IPS-20b (cell line): Measurements from ENCODE around the gene DNAAF2.

Experiments used
- H3K27ac ChIP-seq: one replicate; pipeline ENCODE4 v1.5.1; 2013; ENCODE audit warnings: low read length
- H3K27me3 ChIP-seq: 2 replicates; pipeline ENCODE4 v1.6.1; 2013; ENCODE audit warnings: mild to moderate bottlenecking, low read length, inconsistent platforms; ENCODE audit not compliant: insufficient read depth
- H3K36me3 ChIP-seq: 2 replicates; pipeline ENCODE4 v1.6.1; 2013; ENCODE audit warnings: low read depth, mild to moderate bottlenecking, inconsistent platforms, low read length, moderate library complexity; ENCODE audit not compliant: insufficient read depth
- H3K4me1 ChIP-seq: 2 replicates; pipeline ENCODE4 v1.6.1; 2013; ENCODE audit warnings: mild to moderate bottlenecking, control low read depth, inconsistent platforms, low read length, moderate library complexity; ENCODE audit not compliant: insufficient read depth
- H3K4me3 ChIP-seq: 2 replicates; pipeline ENCODE4 v1.5.1; 2013; ENCODE audit warnings: mild to moderate bottlenecking, low read length, inconsistent platforms
- H3K9ac ChIP-seq: 2 replicates; pipeline ENCODE4 v1.6.1; 2013; ENCODE audit warnings: low read depth, mild to moderate bottlenecking, inconsistent platforms, low read length, moderate library complexity
- H3K9me3 ChIP-seq: 2 replicates; pipeline ENCODE4 v1.6.1; 2013; ENCODE audit warnings: mild to moderate bottlenecking, low read depth, low read length, inconsistent platforms; ENCODE audit not compliant: insufficient read depth

DNAAF2 gene

GRCh38 chr14:49641697-49642129, 6.7 kb upstream of the DNAAF2 start:
- Histone ChIP-seq H3K36me3 (peaks cover 43% of the 10 kb centered on the region), H3K9ac (no peak overlapping the region), H3K27ac (no peak overlapping the region), H3K9me3 (no peaks in the 10 kb centered on the region), H3K4me1 (peaks cover 4% of the 10 kb centered on the region; the same call in 1 of the 2 replicates), H3K4me3 (no peak overlapping the region), H3K27me3 (no peaks in the 10 kb centered on the region)

DNA sequence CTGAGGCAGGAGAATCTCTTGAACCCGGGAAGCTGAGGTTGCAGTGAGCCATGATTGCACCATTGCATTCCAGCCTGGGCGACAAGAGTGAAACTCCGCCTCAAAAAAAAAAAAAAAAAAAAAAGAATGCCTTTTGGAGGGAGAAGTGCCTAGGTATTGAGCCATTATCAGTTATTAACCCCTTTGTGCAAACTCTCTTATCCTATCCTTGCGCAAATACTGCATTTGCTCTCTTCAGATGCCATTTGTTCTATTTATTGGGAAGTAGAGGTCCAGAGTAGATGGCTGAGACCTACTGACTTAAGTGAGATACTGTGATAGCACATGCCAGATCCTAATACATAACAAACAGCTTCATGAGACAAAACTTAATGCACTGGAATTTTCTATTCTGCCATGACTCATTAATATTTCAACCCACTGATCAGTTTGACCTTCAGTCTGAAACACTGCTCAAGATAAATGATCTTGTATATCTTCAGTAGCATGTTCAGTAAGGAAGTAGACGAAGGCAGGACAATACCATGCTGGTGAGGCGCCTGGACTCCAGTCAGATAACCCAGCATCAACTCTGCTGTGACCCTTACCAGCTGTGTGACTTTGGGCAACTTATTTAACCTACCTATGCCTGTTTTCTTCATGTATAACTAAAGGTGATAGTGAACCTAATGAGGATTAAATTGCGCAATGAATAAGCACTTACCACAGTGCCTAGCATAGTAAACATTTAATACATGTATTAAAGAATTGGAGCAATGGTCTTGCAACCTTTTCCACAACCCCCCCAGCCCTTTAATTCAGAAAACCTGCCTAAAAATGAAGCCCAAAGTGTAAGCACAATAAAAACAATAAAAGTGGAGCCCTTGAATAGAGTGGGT, 5.7 kb upstream of the DNAAF2 start:
- Histone ChIP-seq H3K27me3 (no peaks in the 10 kb centered on the region), H3K27ac (no peak overlapping the region), H3K4me1 (peaks cover 4% of the 10 kb centered on the region; the same call in 1 of the 2 replicates), H3K36me3 (peaks cover 43% of the 10 kb centered on the region), H3K9me3 (no peaks in the 10 kb centered on the region), H3K4me3 (no peak overlapping the region), H3K9ac (no peak overlapping the region)

DNA sequence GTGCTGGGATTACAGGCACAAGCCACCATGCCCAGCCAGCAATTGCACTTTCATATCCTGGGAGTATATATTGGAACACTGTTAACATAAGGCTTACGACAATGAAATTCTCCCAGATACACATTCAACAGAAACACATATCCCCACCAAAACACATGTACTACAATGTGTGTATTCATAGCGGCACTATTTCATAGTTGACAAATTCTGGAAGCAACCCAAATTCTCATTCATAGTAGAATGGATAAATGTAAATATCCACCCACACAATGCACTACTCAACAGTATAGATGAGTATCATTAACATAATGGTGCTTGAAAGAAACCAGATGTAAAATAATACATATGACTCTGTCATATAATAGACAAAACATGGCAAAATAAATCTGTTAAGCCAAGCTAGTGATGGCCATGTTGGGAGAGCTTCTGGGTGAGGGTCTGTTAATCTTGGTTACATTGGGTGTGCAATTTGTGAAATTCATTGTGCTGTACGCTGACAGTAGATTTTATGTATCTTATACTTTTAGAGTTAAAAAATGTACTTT, 2.6 kb upstream of the DNAAF2 start:
- H3K27me3 ChIP-seq = no peaks in the 10 kb centered on the region
- peaks cover 38% of the 10 kb centered on the region for H3K36me3 ChIP-seq
- no peak overlapping the region for H3K9ac ChIP-seq
- peaks cover 4% of the 10 kb centered on the region; the same call in 1 of the 2 replicates for H3K4me1 ChIP-seq
- no peaks in the 10 kb centered on the region for H3K9me3 ChIP-seq
- H3K4me3 ChIP-seq = no peak overlapping the region
- no peak overlapping the region for H3K27ac ChIP-seq

GRCh38 chr14:49636866-49637265, 1.8 kb upstream of the DNAAF2 start:
- H3K4me1 ChIP-seq = peaks cover 5% of the 10 kb centered on the region; the same call in 1 of the 2 replicates
- no peak overlapping the region for H3K27ac ChIP-seq
- peaks cover 38% of the 10 kb centered on the region for H3K36me3 ChIP-seq
- no peaks in the 10 kb centered on the region for H3K27me3 ChIP-seq
- peak overlapping the region; percentile 27; the same call in 1 of the 2 replicates for H3K9ac ChIP-seq
- H3K4me3 ChIP-seq = 0 out of 2 replicates have a peak overlapping the region, but pooled peaks have one; percentile 18
- H3K9me3 ChIP-seq = no peaks in the 10 kb centered on the region

- no peaks in the 10 kb centered on the region for H3K27me3 ChIP-seq
- peaks cover 33% of the 10 kb centered on the region for H3K36me3 ChIP-seq
- H3K9me3 ChIP-seq = no peaks in the 10 kb centered on the region
- peak overlapping the region; percentile 96 for H3K27ac ChIP-seq
- peaks cover 4% of the 10 kb centered on the region; the same call in 1 of the 2 replicates for H3K4me1 ChIP-seq
- H3K9ac ChIP-seq = peak overlapping the region; percentile 95
- peak overlapping the region; percentile 89 for H3K4me3 ChIP-seq
Measured at GRCh38 chr14:49633640-49634546, 1.2 kb downstream of the DNAAF2 start.

DNA sequence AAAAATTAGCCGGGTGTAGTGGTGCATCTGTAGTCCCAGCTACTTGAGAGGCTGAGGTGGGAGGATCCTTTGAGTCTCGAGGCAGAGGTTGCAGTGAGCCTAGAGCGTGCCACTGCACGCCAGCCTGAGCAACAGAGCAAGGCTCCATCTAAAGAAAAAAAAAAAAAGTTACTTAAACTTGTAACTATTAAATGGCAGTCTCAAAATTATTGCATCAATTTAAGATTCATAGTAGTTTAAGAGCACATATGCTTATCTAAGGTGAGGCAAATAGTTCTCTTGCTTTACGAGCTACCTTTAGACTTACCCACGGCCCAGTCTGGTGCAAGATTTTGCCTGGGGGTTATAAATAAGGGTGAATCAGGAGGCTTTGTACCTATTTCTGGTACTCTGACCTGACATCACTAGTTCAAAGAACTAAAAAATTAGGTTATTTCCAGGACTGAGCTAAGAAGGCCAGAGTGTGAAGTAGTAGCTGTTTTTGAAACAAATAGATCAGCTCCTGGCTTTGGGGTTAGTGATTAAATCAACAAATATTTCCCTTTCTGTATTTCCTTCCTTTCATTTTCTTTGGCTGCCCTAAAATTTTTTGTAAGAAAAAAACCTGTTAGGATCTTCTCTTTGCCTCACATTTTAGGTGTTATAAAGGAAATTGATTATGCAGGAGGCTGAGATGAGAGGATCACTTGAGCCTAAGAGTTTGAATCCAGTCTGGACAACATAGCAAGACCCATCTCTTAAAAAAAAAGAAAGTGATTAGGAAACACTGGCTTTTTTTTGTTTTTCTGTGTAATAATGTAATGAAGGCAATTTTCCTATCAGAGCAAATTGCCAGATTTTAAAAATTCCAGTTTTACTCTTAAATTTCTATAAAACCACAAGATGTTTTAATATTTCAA, 10.9 kb downstream of the DNAAF2 start:
- no peaks in the 10 kb centered on the region for H3K9me3 ChIP-seq

GRCh38 chr14:49623387-49623786, 11.7 kb downstream of the DNAAF2 start:
- Histone ChIP-seq H3K9me3 (no peaks in the 10 kb centered on the region), H3K27me3 (no peaks in the 10 kb centered on the region), H3K27ac (no peak overlapping the region), H3K9ac (no peak overlapping the region), H3K4me3 (peak overlapping the region; percentile 99; the same call in 1 of the 2 replicates), H3K36me3 (peaks cover 48% of the 10 kb centered on the region), H3K4me1 (0 out of 2 replicates have a peak, but pooled peaks cover 4% of the 10 kb centered on the region)

More for the DNA sequence above, 10.9 kb downstream of the DNAAF2 start:
- peaks cover 41% of the 10 kb centered on the region for H3K36me3 ChIP-seq
- no peaks in the 10 kb centered on the region for H3K27me3 ChIP-seq
- no peak overlapping the region for H3K4me3 ChIP-seq
- no peak overlapping the region for H3K9ac ChIP-seq
- H3K4me1 ChIP-seq = 0 out of 2 replicates have a peak, but pooled peaks cover 4% of the 10 kb centered on the region
- no peak overlapping the region for H3K27ac ChIP-seq

DNA sequence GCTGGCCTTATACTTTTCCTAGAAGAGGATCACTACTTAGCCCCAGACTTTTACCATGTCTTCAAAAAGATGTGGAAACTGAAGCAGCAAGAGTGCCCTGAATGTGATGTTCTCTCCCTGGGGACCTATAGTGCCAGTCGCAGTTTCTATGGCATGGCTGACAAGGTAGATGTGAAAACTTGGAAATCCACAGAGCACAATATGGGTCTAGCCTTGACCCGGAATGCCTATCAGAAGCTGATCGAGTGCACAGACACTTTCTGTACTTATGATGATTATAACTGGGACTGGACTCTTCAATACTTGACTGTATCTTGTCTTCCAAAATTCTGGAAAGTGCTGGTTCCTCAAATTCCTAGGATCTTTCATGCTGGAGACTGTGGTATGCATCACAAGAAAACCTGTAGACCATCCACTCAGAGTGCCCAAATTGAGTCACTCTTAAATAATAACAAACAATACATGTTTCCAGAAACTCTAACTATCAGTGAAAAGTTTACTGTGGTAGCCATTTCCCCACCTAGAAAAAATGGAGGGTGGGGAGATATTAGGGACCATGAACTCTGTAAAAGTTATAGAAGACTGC, 12.9 kb downstream of the DNAAF2 start:
- Histone ChIP-seq H3K9me3 (no peaks in the 10 kb centered on the region), H3K4me3 (peak overlapping the region; percentile 99), H3K9ac (no peak overlapping the region; the same call in 1 of the 2 replicates), H3K27me3 (no peaks in the 10 kb centered on the region), H3K36me3 (peaks cover 49% of the 10 kb centered on the region), H3K4me1 (0 out of 2 replicates have a peak, but pooled peaks cover 4% of the 10 kb centered on the region), H3K27ac (no peak overlapping the region)

DNA sequence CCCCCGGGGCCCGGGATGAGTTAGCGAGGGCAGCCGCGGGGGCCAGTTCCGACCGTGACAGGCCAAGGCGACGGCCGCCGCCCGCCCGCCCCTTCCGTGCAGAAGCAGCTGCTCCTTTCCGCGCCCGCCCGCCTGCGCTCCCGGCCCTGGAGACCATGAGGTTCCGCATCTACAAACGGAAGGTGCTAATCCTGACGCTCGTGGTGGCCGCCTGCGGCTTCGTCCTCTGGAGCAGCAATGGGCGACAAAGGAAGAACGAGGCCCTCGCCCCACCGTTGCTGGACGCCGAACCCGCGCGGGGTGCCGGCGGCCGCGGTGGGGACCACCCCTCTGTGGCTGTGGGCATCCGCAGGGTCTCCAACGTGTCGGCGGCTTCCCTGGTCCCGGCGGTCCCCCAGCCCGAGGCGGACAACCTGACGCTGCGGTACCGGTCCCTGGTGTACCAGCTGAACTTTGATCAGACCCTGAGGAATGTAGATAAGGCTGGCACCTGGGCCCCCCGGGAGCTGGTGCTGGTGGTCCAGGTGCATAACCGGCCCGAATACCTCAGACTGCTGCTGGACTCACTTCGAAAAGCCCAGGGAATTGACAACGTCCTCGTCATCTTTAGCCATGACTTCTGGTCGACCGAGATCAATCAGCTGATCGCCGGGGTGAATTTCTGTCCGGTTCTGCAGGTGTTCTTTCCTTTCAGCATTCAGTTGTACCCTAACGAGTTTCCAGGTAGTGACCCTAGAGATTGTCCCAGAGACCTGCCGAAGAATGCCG, 13.7 kb downstream of the DNAAF2 start:
- H3K9me3 ChIP-seq = no peaks in the 10 kb centered on the region
- H3K27me3 ChIP-seq = no peaks in the 10 kb centered on the region
- H3K9ac ChIP-seq = peak overlapping the region; percentile 66; the same call in 1 of the 2 replicates
- 0 out of 2 replicates have a peak, but pooled peaks cover 4% of the 10 kb centered on the region for H3K4me1 ChIP-seq
- peak overlapping the region; percentile 99 for H3K4me3 ChIP-seq
- no peak overlapping the region for H3K27ac ChIP-seq
- peaks cover 40% of the 10 kb centered on the region for H3K36me3 ChIP-seq
